Upper lobe of right lung (tissue), 1 donor: ENCODE results near the gene MBD1. TPM values are rescaled to one million over a fixed set of nuclear protein-coding genes. Genes with fewer than 3 reads are reported as not detected.

ENCODE experiments used
- ATAC-seq: fragments of 200-7000 bp; cut with Tn5 transposase; one replicate; pipeline ENCODE4 v1.9.1; 2020; ENCODE audit warnings: mild to moderate bottlenecking, moderate library complexity
- DNase-seq: peaks from one replicate; pipeline ENCODE4 v3.0.0-alpha.2; 2020
- H3K27ac ChIP-seq: fragments of 200-600 bp; one replicate; pipeline ENCODE4 v1.8.0; 2022
- H3K27me3 ChIP-seq: fragments of 200-600 bp; one replicate; pipeline ENCODE4 v1.8.0; 2022; ENCODE audit warnings: mild to moderate bottlenecking
- H3K36me3 ChIP-seq: fragments of 200-600 bp; one replicate; pipeline ENCODE4 v1.8.0; 2022
- H3K4me1 ChIP-seq: fragments of 200-600 bp; one replicate; pipeline ENCODE4 v1.8.0; 2022
- H3K4me3 ChIP-seq: fragments of 200-600 bp; one replicate; pipeline ENCODE4 v1.8.0; 2022; ENCODE audit warnings: mild to moderate bottlenecking
- H3K9me3 ChIP-seq: fragments of 200-600 bp; one replicate; pipeline ENCODE4 v1.8.0; 2022
- intact Hi-C: fragments of 100-400 bp; cut with DNase I; formaldehyde crosslinking; loops from one replicate; pipeline ENCODE4 v1.11.0; 2022
- total RNA-seq: library from RNA; stranded (reverse); fragmentation: NEBNext Ultra II Directional; extraction: Animal tissue kit (Norgen Biotek cat#: 25700); gene quantifications from one replicate; pipeline ENCODE4 v1.2.1, GENCODE V29; 2021
- TF ChIP-seq, protein P1 (sequence below): fragments of 200-600 bp; IDR thresholded peaks from one replicate; pipeline ENCODE4 v1.8.0; 2022; ENCODE audit warnings: antibody characterized with exemption
- donor health status: DM: no; HTN: yes; CAD: no; lungs with severe emphysema.

The MBD1 gene
- total RNA-seq, 1 donor from 2014 or later, result 56.3 TPM

DNA sequence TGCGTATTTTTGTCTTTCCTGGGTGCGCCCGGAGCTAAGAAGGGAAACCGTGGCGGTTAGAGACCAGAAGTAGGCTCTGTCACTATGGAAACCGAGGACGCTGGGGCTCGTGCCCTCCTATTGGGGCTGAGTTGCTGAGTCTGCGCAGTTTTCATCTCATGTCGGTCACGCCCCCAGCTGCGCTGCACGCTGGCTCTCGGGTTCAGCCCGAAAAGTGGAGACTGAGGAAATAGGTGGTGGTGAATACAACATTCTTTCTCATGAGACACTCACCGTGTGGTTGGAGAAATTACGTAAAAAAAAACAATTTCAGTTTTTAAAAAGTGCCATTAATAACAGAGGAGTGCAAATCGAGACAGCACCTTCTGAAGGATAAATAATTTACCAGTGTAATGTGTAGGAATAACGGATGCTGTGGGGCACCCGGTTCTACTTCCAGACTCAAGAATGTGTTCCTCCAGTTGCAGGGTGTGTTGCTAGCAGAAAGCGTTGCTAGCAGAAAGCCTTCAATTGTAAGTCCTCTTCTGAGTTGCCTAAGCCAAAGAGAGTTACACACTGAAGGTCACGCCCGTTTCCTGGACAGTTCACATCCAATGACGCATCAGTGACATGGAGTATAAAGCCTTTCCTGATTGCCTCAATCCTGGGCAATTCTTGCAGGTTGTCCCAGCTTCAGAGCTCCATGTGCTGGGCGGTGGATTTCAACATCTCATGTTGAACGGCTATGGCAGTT, 26.6 kb upstream of the MBD1 start:
- no peaks in the 10 kb centered on the region for H3K4me1 ChIP-seq
- peak overlapping the region; percentile 50 for H3K4me3 ChIP-seq
- H3K9me3 ChIP-seq, result no peaks in the 10 kb centered on the region
- H3K27ac ChIP-seq, result no peak overlapping the region
- DNase-seq (peak; percentile 92), ATAC-seq (peak; percentile 96)
- TF ChIP-seq, protein P1, sequence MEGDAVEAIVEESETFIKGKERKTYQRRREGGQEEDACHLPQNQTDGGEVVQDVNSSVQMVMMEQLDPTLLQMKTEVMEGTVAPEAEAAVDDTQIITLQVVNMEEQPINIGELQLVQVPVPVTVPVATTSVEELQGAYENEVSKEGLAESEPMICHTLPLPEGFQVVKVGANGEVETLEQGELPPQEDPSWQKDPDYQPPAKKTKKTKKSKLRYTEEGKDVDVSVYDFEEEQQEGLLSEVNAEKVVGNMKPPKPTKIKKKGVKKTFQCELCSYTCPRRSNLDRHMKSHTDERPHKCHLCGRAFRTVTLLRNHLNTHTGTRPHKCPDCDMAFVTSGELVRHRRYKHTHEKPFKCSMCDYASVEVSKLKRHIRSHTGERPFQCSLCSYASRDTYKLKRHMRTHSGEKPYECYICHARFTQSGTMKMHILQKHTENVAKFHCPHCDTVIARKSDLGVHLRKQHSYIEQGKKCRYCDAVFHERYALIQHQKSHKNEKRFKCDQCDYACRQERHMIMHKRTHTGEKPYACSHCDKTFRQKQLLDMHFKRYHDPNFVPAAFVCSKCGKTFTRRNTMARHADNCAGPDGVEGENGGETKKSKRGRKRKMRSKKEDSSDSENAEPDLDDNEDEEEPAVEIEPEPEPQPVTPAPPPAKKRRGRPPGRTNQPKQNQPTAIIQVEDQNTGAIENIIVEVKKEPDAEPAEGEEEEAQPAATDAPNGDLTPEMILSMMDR, result no peak
- intact Hi-C loops, result no loop called here
- no peaks in the 10 kb centered on the region for H3K36me3 ChIP-seq
- peaks cover 28% of the 10 kb centered on the region for H3K27me3 ChIP-seq

DNA sequence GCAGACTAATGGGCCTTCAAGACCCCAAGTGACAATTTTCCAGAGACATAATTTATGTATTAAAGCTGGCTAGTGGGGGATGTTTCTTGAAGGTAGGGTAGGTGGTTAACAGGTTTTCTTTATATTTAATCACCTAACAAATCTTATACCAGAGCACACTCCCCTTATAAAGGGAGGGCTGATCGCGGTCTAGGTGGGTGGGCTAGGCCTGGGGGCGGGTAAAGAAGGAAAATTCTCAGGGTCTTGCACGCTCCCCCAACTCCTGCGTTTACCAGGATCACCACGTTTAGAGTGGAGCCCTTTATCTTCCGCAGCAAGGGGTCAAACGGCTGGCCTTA, 26.0 kb upstream of the MBD1 start:
- Histone ChIP-seq H3K9me3 (no peaks in the 10 kb centered on the region), H3K27ac (no peak overlapping the region), H3K27me3 (peaks cover 33% of the 10 kb centered on the region), H3K4me1 (no peaks in the 10 kb centered on the region), H3K36me3 (no peaks in the 10 kb centered on the region), H3K4me3 (peak overlapping the region; percentile 50)
- intact Hi-C loops, result no loop called here
- no peak for DNase-seq
- TF ChIP-seq, protein P1, result no peak
- no peak for ATAC-seq

DNA sequence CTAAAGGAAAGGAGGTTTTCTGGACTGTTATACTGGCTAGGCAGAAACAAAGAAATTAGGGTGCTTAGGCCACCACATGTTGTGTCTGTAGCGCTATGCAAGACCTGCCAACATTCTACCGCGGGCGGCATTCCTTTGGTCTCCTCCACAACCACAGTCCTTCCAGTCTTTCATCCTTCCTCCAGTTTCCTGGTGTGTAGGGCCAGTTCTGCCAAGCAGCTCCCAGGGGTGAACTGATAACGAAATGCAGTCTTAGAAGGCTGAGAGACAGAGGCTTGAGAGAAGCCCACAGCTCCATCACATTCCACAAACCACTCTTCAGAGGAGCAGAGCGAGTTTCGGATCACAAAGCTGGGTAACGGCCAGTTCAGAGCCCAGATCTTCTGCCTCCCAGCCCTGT, 25.6 kb upstream of the MBD1 start:
- intact Hi-C loops, result no loop called here
- Histone ChIP-seq H3K4me3 (peak overlapping the region; percentile 50), H3K27me3 (peaks cover 38% of the 10 kb centered on the region), H3K36me3 (no peaks in the 10 kb centered on the region), H3K9me3 (no peaks in the 10 kb centered on the region), H3K4me1 (no peaks in the 10 kb centered on the region), H3K27ac (no peak overlapping the region)
- DNase-seq (no peak), ATAC-seq (no peak)
- TF ChIP-seq, protein P1, result no peak

DNA sequence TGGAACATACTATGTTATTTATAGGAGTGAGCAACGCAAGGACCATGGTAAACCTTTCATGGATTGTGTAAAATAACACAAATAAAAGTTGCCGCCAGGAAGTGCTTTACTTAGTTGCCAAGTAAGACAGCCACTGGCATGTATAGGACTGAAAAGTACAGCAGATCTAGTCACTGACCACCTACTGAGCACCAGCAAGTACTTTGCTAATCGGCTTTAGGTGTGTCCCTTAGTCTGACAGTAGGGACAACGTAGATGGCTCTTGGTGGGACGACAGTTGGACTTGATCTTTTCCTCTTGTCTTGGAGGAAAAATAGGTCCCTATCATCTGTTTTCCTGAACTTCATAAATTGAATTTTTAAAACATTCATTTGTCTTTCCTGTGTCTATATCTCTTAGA, 19.8 kb upstream of the MBD1 start:
- TF ChIP-seq, protein P1, result no peak
- Histone ChIP-seq H3K27me3 (peaks cover 52% of the 10 kb centered on the region), H3K27ac (no peak overlapping the region), H3K36me3 (no peaks in the 10 kb centered on the region), H3K4me1 (peaks cover 5% of the 10 kb centered on the region), H3K9me3 (no peaks in the 10 kb centered on the region), H3K4me3 (no peak overlapping the region)
- DNase-seq (no peak), ATAC-seq (no peak)
- intact Hi-C loops, result no loop called here

DNA sequence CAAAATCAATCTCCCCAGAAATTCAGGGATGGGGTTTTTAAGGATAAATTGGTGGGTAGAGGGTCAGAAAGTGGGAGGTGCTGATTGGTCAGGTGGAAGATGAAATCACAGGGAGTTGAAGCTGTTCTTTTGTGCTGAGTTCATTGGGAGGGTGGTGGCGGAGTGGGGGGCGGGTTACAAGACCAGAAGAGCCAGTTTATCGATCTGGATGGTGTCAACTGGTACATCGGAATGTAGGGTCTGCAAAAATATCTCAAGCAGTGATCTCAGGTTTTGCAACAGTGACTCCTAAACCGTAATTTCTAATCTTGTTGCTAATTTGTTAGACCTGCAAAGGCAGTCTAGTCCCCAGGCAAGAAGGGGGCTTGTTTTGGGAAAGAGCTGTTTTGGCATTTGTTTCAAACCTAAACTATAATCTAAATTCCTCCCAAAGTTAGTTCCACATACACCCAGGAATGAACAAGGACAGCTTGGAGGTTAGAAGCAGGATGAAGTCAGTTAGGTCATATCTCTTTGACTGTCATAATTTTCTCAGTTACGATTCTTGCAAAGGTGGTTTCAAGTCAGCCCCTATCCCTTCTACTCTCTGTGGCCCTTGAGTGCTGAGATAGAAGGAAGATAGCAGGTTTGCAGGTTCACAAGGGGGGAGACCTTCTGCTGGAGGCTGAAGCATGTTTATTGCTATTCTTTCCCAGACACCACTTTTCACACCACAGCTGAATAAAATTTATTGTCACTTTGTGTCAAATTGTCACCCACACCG, 18.5 kb upstream of the MBD1 start:
- ATAC-seq, result no peak
- Histone ChIP-seq H3K36me3 (no peaks in the 10 kb centered on the region), H3K4me1 (peaks cover 5% of the 10 kb centered on the region), H3K27me3 (peaks cover 52% of the 10 kb centered on the region), H3K4me3 (no peak overlapping the region), H3K9me3 (no peaks in the 10 kb centered on the region), H3K27ac (no peak overlapping the region)
- no peak for DNase-seq
- intact Hi-C loops, result no loop called here
- TF ChIP-seq, protein P1, result no peak
